Measurements from ENCODE around the gene HYAL4. TPM values are rescaled to one million over a fixed set of nuclear protein-coding genes. Genes with fewer than 3 reads are reported as not detected.

HYAL4 gene
- total RNA-seq, 2 donors from 2014 or later = not detected

DNA sequence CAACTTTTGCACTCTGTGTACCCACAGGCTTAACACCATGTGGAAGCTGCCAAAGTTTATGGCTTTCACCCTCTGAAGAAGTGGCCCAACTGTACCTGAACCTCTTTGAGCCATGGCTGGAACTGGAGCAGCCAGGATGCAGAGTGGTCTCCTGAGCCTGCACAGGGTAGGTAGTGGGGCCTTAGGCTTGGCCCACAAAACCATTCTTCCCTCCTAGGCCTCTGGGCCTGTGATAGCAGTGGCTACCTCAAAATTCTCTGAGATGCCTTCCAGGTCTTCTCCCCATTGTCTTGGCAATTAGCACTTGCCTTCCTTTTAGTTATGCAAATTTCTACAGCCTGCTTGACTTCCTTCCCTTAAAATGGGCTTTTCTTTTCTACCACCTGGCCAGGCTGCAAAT, 60.7 kb downstream of the HYAL4 start:
- Histone ChIP-seq H3K4me3 (no peak overlapping the region), H3K36me3 (replicated peaks in 1 of 2; ENCODE audit: insufficient read depth in 1 of 2, low read depth in 2 of 2) (no peaks in the 10 kb centered on the region), H3K9me3 (no peaks in the 10 kb centered on the region), H3K4me1 (no peaks in the 10 kb centered on the region), H3K27ac (no peak overlapping the region), H3K27me3 (no peaks in the 10 kb centered on the region)
- no peak for ATAC-seq
- intact Hi-C loops (cut with DNase I) = no loop called here
- DNase-seq = no peak
- no peak for TF ChIP-seq CTCF (IDR thresholded peaks at IDR 0.05)
- TF ChIP-seq POLR2A (IDR thresholded peaks at IDR 0.05) = no peak

DNA sequence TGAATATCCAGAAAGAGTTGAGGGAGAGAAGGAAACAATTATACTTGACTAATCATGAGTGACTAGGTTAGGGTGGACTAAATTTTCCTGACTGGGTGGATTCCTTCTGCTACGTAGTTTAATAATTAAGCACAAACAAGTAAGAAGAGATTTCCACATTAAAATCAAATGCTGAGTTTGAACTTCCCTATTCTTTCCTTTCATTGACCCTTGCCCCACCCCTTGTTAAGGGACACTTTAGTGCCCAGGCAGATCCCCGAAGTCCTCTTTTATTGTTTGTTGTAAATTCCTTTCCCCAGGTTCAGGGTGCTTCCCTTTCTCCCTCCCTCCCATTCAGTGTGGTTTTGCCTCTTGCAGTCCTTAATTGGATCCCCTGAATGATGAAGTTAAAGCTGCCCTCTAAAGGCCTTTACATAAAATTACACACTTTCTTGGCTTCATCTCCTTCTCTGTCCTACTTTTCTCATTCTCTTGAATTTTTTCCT, 71.3 kb downstream of the HYAL4 start:
- peak; percentile 63 for ATAC-seq
- WGBS, 2 donors = 24 to 29% methylated on average over 2 of the region's 2 CpGs
- H3K9me3 ChIP-seq = no peaks in the 10 kb centered on the region
- H3K27me3 ChIP-seq = no peaks in the 10 kb centered on the region
- H3K27ac ChIP-seq = no peak overlapping the region
- peak in 6 of 7 experiments; percentile 13 to 31 (median 24) for TF ChIP-seq CTCF (IDR thresholded peaks at IDR 0.05)
- TF ChIP-seq POLR2A (IDR thresholded peaks at IDR 0.05) = no peak
- H3K4me1 ChIP-seq = no peaks in the 10 kb centered on the region
- no peak for DNase-seq
- H3K36me3 ChIP-seq (replicated peaks in 1 of 2; ENCODE audit: insufficient read depth in 1 of 2, low read depth in 2 of 2) = no peaks in the 10 kb centered on the region
- H3K4me3 ChIP-seq = no peak overlapping the region
- intact Hi-C loops (cut with DNase I) = no loop called here

GRCh38 chr7:123917878-123918277, 72.9 kb downstream of the HYAL4 start:
- no peaks in the 10 kb centered on the region for H3K36me3 ChIP-seq (replicated peaks in 1 of 2; ENCODE audit: insufficient read depth in 1 of 2, low read depth in 2 of 2)
- intact Hi-C loops (cut with DNase I) = no loop called here
- H3K27ac ChIP-seq = no peak overlapping the region
- H3K27me3 ChIP-seq = no peaks in the 10 kb centered on the region
- H3K4me3 ChIP-seq = no peak overlapping the region
- TF ChIP-seq CTCF (IDR thresholded peaks at IDR 0.05) (no peak), POLR2A (IDR thresholded peaks at IDR 0.05) (no peak)
- H3K4me1 ChIP-seq = no peaks in the 10 kb centered on the region
- ATAC-seq (no peak), DNase-seq (no peak)
- 85 to 90% methylated on average over 12 of the region's 12 CpGs for WGBS, 2 donors
- H3K9me3 ChIP-seq = no peaks in the 10 kb centered on the region

- ATAC-seq = no peak
- intact Hi-C loops (cut with DNase I) = no loop called here
Observed at GRCh38 chr7:123918309-123918708, 73.3 kb downstream of the HYAL4 start.

More at GRCh38 chr7:123918309-123918708, 73.3 kb downstream of the HYAL4 start:
- 81 to 84% methylated on average over 8 of the region's 8 CpGs for WGBS, 2 donors
- TF ChIP-seq CTCF (IDR thresholded peaks at IDR 0.05) (no peak), POLR2A (IDR thresholded peaks at IDR 0.05) (no peak)
- DNase-seq = no peak
- Histone ChIP-seq H3K4me3 (no peak overlapping the region), H3K27me3 (no peaks in the 10 kb centered on the region), H3K36me3 (replicated peaks in 1 of 2; ENCODE audit: insufficient read depth in 1 of 2, low read depth in 2 of 2) (no peaks in the 10 kb centered on the region), H3K4me1 (no peaks in the 10 kb centered on the region), H3K9me3 (no peaks in the 10 kb centered on the region), H3K27ac (no peak overlapping the region)

All from body of pancreas (tissue), 4 donors.